WERI-Rb-1 (cell line): ENCODE results near the gene ANAPC4.

Experiments
- DNase-seq: peaks from one replicate; pipeline ENCODE4 v3.0.0-alpha.2; 2020
- H3K27ac ChIP-seq: fragments of 250-450 bp; sonication (Bioruptor Pico); 2 replicates; pipeline ENCODE4 v1.5.1; 2020; ENCODE audit warnings: mild to moderate bottlenecking, moderate library complexity
- H3K27me3 ChIP-seq: fragments of 250-450 bp; sonication (Bioruptor Pico); 2 replicates; pipeline ENCODE4 v1.5.1; 2021; ENCODE audit warnings: mild to moderate bottlenecking, low read depth, moderate library complexity; ENCODE audit not compliant: insufficient read depth, severe bottlenecking
- H3K36me3 ChIP-seq: fragments of 250-450 bp; sonication (Bioruptor Pico); 2 replicates; pipeline ENCODE4 v1.5.1; 2020; ENCODE audit warnings: mild to moderate bottlenecking, moderate library complexity
- H3K4me3 ChIP-seq: 2 replicates; pipeline ENCODE4 v1.5.1; 2011; ENCODE audit warnings: low read depth, mild to moderate bottlenecking, control low read depth, low read length
- H3K9me3 ChIP-seq: fragments of 250-450 bp; sonication (Bioruptor Pico); 2 replicates; pipeline ENCODE4 v1.5.1; 2021; ENCODE audit warnings: mild to moderate bottlenecking, moderate library complexity; ENCODE audit not compliant: severe bottlenecking
- CTCF ChIP-seq: IDR thresholded peaks from 2 replicates; pipeline ENCODE4 v1.5.1; 2011; ENCODE audit warnings: low read depth, mild to moderate bottlenecking, control low read depth, inconsistent platforms, low read length

The ANAPC4 gene

GRCh38 chr4:25410820-25411529 lies 33.9 kb downstream of the ANAPC4 start:
- no peak for DNase-seq
- H3K36me3 ChIP-seq: peaks cover 43% of the 10 kb centered on the region
- no peaks in the 10 kb centered on the region for H3K9me3 ChIP-seq
- no peak overlapping the region for H3K27ac ChIP-seq
- H3K27me3 ChIP-seq: no peaks in the 10 kb centered on the region
- TF ChIP-seq CTCF: no peak
- no peak overlapping the region for H3K4me3 ChIP-seq

GRCh38 chr4:25413261-25413660 lies 36.2 kb downstream of the ANAPC4 start:
- Histone ChIP-seq H3K36me3 (peaks cover 42% of the 10 kb centered on the region), H3K9me3 (no peaks in the 10 kb centered on the region), H3K4me3 (no peak overlapping the region), H3K27me3 (no peaks in the 10 kb centered on the region), H3K27ac (no peak overlapping the region)
- TF ChIP-seq CTCF: no peak
- DNase-seq: no peak

- no peak overlapping the region for H3K4me3 ChIP-seq
- H3K27me3 ChIP-seq: no peaks in the 10 kb centered on the region
- no peak for DNase-seq
- no peak for TF ChIP-seq CTCF
- no peaks in the 10 kb centered on the region for H3K9me3 ChIP-seq
- peaks cover 26% of the 10 kb centered on the region for H3K36me3 ChIP-seq
- no peak overlapping the region for H3K27ac ChIP-seq
Measured at GRCh38 chr4:25417014-25417413, 40.0 kb downstream of the ANAPC4 start.

GRCh38 chr4:25420931-25421330 lies 43.9 kb downstream of the ANAPC4 start:
- TF ChIP-seq CTCF: no peak
- no peaks in the 10 kb centered on the region for H3K9me3 ChIP-seq

GRCh38 chr4:25421816-25422525 lies 44.9 kb downstream of the ANAPC4 start:
- Histone ChIP-seq H3K9me3 (no peaks in the 10 kb centered on the region), H3K27me3 (no peaks in the 10 kb centered on the region), H3K36me3 (peaks cover 10% of the 10 kb centered on the region), H3K4me3 (no peak overlapping the region), H3K27ac (no peak overlapping the region)
- no peak for DNase-seq
- no peak for TF ChIP-seq CTCF

More at GRCh38 chr4:25420931-25421330, 43.9 kb downstream of the ANAPC4 start:
- Histone ChIP-seq H3K4me3 (no peak overlapping the region), H3K27ac (no peak overlapping the region), H3K36me3 (peaks cover 14% of the 10 kb centered on the region), H3K27me3 (no peaks in the 10 kb centered on the region)
- no peak for DNase-seq
